Astrocyte of the spinal cord (primary cell): ENCODE measurements around the gene HS1BP3.

ENCODE experiments used
- DNase-seq: peaks from one replicate; pipeline ENCODE4 v3.0.0; 2011; ENCODE audit warnings: low read depth, low spot score
- H3K4me3 ChIP-seq: 2 replicates; pipeline ENCODE4 v1.5.1; 2011; ENCODE audit warnings: low read depth, mild to moderate bottlenecking, low read length, moderate library complexity
- in situ Hi-C: cut with HindIII; loops from 2 replicates; pipeline ENCODE4 v1.10.0; 2017; ENCODE audit warnings: low sequenced_read_pairs
- TF ChIP-seq, protein P1 (sequence below): IDR thresholded peaks from 2 replicates; pipeline ENCODE4 v1.5.1; 2012; ENCODE audit warnings: low read depth, mild to moderate bottlenecking, low read length, inconsistent platforms

Gene HS1BP3

DNA sequence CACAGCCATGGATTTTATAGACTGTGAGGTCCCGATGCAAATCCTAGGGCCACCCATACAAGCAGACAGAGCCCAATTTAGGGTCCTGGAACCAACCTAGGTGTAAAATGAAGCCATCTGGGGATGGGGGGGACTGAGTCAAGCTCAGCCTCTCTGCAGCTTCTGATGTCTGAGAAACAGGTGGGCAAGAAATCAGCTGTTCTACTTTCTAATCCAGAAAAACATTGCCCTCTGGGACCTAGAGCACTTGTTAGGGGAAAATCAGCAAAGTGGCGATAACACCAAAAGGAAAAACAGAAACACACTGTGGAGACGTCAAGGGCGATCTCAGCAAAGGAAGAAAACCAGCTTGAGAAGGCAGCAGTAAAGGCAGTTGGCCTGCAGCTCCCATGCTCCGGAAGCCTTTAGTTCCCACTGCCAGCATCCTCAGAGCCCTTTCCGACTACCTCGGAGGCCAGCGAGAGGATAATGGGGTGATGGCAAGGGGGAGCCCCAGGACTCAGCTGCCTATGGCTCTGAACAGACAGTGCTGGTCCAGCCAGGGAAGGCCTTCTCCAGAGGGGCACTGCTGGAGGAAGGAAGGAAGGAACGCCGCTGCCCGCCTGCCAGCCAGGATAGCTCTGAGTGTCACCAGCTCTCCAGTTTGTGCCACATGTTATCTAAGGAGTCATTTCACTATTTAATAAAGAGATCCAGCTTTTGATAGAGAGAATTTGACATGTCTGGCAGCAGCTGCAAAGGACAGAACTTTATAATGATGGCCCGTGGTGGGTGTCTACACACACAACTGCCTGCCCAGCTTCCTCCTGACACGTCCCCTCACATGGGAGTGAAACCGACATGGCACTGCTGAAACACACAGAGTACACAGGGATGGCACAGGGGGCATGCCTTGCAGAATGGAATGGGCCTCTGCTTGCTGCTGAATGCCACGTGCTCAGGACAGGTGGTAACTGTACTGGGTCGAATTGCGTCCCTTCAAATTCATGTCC lies 37.7 kb downstream of the HS1BP3 start:
- TF ChIP-seq, protein P1, sequence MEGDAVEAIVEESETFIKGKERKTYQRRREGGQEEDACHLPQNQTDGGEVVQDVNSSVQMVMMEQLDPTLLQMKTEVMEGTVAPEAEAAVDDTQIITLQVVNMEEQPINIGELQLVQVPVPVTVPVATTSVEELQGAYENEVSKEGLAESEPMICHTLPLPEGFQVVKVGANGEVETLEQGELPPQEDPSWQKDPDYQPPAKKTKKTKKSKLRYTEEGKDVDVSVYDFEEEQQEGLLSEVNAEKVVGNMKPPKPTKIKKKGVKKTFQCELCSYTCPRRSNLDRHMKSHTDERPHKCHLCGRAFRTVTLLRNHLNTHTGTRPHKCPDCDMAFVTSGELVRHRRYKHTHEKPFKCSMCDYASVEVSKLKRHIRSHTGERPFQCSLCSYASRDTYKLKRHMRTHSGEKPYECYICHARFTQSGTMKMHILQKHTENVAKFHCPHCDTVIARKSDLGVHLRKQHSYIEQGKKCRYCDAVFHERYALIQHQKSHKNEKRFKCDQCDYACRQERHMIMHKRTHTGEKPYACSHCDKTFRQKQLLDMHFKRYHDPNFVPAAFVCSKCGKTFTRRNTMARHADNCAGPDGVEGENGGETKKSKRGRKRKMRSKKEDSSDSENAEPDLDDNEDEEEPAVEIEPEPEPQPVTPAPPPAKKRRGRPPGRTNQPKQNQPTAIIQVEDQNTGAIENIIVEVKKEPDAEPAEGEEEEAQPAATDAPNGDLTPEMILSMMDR: no peak
- no peak overlapping the region for H3K4me3 ChIP-seq
- in situ Hi-C loops: no loop called here
- DNase-seq: no peak

DNA sequence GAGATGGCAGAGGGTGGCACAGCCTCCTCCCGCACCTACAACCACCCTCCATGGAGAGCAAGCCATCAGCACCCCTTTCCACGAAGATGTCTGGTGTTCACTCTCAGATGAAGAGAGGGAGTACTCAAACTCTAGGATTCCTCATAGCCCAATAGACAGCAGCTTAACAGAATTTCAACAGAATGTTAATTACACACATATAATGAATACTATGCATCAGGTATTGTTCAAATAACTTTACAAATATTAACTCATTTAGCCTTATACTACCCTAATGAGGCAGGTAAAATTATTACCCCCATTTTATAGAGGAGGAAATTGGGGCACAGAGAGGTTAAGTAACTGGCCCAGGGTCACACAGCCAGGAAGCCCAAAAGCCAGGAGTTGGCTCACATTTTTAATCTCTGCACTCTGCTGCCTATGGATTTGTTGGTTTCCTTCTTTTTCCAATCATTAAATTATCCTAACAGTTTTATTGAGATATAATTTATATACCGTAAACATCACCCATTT lies 39.0 kb downstream of the HS1BP3 start:
- TF ChIP-seq, protein P1: no peak
- DNase-seq: no peak
- H3K4me3 ChIP-seq: no peak overlapping the region
- in situ Hi-C loops: no loop called here

- H3K4me3 ChIP-seq: no peak overlapping the region
- in situ Hi-C loops: no loop called here
- TF ChIP-seq, protein P1: no peak
- peak; percentile 97 for DNase-seq
These were observed 39.6 kb downstream of the HS1BP3 start for GRCh38 chr2:20611077-20611843.

DNA sequence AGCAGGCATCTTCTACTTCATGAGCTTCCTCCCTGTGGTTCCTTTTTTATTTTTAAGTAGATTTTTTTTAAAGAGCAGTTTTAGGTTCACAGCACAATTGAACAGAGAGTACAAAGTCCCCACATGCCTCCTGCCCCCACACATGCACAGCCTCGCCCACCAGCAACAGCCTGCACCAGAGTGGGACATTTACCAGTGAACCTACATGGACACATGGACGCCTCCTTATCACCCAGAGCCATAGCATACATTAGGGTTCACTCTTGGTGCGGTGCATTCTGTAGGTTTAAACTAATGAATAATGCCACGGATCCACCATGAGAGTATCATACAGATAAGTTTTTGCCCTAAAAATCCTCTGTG lies 40.9 kb downstream of the HS1BP3 start:
- TF ChIP-seq, protein P1: no peak
- no peak overlapping the region for H3K4me3 ChIP-seq
- DNase-seq: no peak
- in situ Hi-C loops: no loop called here

DNA sequence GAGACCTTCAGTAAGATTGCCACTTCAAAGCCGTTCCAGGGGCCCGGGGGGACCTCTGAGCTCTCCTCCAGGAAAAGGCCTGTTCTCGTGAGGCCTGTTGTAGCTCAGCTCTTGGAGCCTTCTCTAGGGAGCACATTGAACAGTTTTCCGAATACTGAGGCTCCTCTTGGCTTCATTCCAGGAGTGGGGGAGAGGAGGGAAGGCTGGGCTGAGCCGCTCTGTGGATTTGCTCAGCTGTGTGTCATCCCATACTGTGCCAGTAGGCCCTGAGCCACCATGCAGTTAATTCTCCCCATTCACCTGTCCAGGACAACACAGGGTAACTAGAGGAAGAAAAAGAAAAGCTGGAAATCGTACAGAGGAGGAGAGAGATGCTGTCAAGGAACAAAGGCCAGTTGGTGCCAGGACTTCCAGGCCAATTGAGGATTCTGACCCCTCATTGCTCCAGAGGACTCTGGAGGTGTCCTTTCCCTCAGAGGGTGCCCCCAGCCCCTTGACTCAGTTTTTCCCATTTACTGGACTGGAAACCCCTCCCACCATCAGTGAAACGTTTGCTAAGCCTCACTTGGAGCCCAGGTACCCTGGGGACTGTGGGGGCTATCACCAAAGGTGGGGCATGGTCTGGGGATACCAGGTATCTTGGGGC lies 41.4 kb downstream of the HS1BP3 start:
- DNase-seq: peak; percentile 72
- TF ChIP-seq, protein P1: no peak
- H3K4me3 ChIP-seq: no peak overlapping the region
- in situ Hi-C loops: no loop called here

DNA sequence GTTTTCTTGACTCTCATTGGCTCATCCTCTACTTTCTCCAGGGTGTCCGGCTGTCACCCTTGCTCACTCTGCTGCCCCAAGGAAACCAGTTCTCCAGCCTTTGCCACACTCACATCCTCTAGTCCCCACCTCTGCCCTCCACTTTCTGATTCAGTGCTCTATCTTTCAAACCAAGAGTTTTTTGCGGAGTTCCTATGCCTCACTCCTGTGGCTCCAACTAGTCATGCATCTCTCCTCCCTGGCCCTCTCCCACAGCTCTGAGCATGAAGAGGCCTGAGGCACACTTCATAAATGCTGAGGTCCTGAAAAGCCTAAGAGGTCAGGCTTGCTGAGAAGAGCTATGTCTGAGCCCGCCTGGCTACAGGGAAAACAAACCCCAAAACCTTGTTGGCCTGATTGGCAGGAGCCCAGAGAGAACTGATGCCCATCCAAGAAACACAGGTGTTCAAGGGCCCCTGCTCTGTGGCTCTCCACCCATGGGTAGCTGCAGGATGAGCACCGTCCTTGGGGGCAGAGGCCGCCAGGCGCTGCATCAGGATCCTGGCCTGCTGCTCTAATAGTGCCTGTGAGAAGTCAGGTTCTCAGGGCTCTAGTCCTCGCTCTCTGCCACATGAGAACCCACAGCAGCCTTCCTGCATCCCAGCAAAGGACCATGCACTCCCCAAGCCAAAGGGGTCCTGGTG lies 42.1 kb downstream of the HS1BP3 start:
- in situ Hi-C loops: no loop called here
- no peak for DNase-seq
- no peak overlapping the region for H3K4me3 ChIP-seq
- TF ChIP-seq, protein P1: no peak
